CD4-positive, alpha-beta T cell treated with Interferon alpha-2 for 1 hour (primary cell): ENCODE measurements around the gene LDAH.

Experiments used
- DNase-seq, 2 donors: peaks; one replicate each; pipeline ENCODE4 v3.0.0-alpha.2; 2020 to 2022

Gene LDAH

GRCh38 chr2:20678086-20678395, 144.9 kb downstream of the LDAH start:
- DNase-seq, result no peak

GRCh38 chr2:20677301-20678085, 145.4 kb downstream of the LDAH start:
- DNase-seq, result no peak

GRCh38 chr2:20676353-20677215, 146.3 kb downstream of the LDAH start:
- DNase-seq, result no peak

GRCh38 chr2:20675701-20676352, 147.1 kb downstream of the LDAH start:
- DNase-seq, result peak in 1 of 2 donors; percentile 23

GRCh38 chr2:20674974-20675679, 147.8 kb downstream of the LDAH start:
- DNase-seq, result no peak

GRCh38 chr2:20674309-20674965, 148.5 kb downstream of the LDAH start:
- DNase-seq, result no peak

- DNase-seq, result no peak
Measured at GRCh38 chr2:20673686-20674308, 149.1 kb downstream of the LDAH start.

- no peak for DNase-seq
Measured at GRCh38 chr2:20672201-20672951, 150.5 kb downstream of the LDAH start.

- no peak for DNase-seq
Measured at GRCh38 chr2:20671736-20672080, 151.2 kb downstream of the LDAH start.

- DNase-seq, result no peak
Measured at GRCh38 chr2:20671036-20671735, 151.7 kb downstream of the LDAH start.

GRCh38 chr2:20670315-20671035, 152.4 kb downstream of the LDAH start:
- DNase-seq, result no peak

- no peak for DNase-seq
Measured at GRCh38 chr2:20669562-20670314, 153.2 kb downstream of the LDAH start.

- no peak for DNase-seq
Measured at GRCh38 chr2:20668871-20669475, 153.9 kb downstream of the LDAH start.

GRCh38 chr2:20668451-20668850, 154.4 kb downstream of the LDAH start:
- DNase-seq, result no peak

- no peak for DNase-seq
Measured at GRCh38 chr2:20667531-20668401, 155.1 kb downstream of the LDAH start.

GRCh38 chr2:20667151-20667530, 155.8 kb downstream of the LDAH start:
- DNase-seq, result no peak

GRCh38 chr2:20666304-20667150, 156.4 kb downstream of the LDAH start, which contains the start of gene GDF7:
GDF7 (plus strand) TSS chr2:20667144; CDS start chr2:20667240, 96 bp downstream.
- peak; percentile 33 to 42 for DNase-seq
